Endometrium (tissue), 2 donors: ENCODE data around the gene TSNAXIP1.

Experiments used
- FAIRE-seq: peaks from 2 replicates; lab custom pipeline; 2012; peaks lifted over from hg19 to GRCh38; lab: Jason Lieb, UNC
- donor health status: control.
- donor health status: control.

The TSNAXIP1 gene

GRCh38 chr16:67782567-67783352, 23.9 kb upstream of the TSNAXIP1 start:
- no peak for FAIRE-seq

DNA sequence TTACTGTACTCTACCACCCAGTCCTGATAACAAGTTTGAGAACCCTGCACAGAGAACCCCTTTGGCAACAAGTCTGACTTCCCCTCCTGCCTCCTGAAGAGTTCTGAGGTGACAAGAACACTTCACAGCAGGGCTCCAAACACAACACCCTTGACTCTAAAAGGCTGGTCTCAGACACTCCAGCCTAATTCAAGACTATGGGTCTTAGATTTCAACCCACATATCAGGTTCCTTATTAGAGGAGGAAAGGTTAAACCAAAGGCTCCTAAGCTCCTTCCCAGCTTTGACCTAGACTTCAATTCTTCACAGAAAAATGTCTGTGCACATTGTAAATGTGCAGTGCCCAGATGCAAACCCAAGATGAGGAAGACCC, 23.4 kb upstream of the TSNAXIP1 start:
- FAIRE-seq: no peak

DNA sequence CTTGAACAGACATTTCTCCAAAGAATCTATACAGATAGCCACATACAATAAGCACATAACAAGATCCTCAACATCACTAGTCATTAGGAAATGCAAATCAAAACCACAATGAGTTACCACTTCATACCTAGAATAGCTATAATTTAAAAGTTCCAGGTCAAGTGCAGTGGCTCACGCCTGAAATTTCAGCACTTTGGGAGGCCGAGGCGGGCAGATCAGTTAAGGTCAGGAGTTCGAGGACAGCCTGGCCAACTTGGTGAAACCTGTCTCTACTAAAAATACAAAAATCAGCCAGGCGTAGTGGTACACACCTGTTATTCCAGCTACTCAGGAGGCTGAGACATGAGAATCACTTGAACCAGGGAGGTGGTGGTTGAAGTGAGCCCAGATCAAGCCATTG, 20.2 kb upstream of the TSNAXIP1 start:
- FAIRE-seq: no peak

- FAIRE-seq: no peak
These were observed 16.6 kb upstream of the TSNAXIP1 start for GRCh38 chr16:67790071-67790470.

DNA sequence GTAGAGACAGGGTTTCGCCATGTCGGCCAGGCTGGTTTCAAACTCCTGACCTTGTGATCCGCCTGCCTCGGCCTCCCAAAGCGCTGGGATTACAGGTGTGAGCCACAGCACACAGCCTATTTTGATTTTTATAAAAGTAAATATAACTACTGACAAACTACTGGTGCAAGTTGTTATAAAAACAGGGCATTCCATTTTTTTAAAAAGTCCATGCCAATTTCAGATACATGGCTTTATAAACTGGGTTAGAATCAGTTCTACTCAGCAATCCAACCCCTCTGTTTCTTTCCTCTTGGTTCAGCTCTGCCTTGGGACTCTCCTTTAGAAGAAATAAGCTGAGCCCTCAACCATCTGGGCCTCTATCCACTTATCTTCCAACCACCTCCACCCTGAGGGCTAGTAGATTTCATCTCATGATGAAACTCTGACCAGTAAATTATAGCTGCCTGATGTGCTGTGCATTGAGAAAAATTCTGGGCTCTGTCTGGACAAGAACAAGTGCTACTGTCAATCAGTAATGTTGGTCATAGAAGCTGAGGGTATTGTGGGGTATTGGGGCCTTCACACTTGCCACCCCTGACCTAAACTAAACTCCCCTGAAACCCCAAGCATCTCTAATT, 10.5 kb upstream of the TSNAXIP1 start:
- no peak for FAIRE-seq

DNA sequence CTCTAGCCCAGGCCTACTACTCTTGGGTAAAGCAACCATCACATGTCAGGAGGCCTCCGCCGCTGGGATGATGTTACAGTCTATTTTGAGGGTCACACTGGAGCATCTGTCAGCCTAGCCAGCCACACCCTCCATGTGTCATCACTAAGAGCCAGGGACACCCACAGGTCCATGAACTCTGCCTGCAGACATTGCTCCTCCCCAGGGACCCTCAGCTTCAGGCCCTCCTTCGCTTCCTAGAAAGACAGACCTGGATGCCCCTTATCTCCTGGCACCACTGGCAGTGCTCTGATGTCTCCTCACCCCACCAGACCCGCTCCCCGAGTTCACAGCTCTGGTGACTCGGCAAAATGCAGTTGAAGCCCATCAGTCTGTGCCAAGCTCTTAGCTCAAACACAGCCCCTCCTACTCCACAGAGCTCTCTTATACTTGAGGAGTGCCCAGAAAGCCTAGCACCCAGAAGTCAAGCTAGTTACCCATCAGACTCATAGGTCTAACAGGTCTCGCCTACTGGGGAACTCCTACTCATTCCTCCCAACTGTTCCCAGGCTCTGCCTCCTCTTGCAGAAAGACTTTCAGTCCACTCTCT, 6.3 kb upstream of the TSNAXIP1 start:
- FAIRE-seq: no peak

DNA sequence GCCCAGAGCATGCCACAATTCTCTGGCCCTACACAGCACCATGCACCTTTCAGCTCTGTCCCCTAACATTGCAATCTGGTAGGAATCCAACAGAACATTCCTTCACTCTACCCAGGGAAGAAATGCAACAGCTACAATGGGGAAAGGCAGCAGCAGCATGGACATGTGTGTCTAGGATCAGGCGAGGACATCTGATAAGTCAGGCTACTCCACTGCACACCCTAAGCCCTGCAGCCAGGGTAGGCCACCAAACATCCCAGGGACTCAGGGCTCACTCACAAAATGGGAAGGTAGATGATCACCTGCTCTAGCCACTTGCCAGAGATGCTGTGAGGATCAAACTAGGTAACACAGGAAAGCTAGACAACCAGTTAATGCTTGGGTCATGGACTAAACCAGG, 5.4 kb upstream of the TSNAXIP1 start:
- FAIRE-seq: no peak

DNA sequence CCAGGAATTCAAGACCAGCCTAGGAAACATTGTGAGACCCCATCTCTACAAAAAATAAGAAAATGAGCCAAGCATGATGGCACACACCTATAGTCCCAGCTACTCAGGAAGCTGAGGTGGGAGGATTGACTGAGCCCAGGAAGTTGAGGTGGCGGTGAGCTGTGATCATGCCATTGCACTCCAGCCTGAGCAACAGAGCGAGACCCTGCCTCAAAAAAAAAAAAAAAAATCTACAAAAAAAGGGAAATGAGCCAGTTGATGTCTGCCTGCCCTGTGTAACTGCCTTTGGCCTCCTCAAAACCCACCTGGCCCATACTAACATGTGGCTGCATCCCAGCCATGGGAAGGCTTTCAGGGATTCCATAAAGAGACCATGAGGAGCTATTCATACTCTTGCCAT, 4.8 kb upstream of the TSNAXIP1 start:
- no peak for FAIRE-seq

GRCh38 chr16:67803894-67804293, 2.8 kb upstream of the TSNAXIP1 start:
- FAIRE-seq: no peak

DNA sequence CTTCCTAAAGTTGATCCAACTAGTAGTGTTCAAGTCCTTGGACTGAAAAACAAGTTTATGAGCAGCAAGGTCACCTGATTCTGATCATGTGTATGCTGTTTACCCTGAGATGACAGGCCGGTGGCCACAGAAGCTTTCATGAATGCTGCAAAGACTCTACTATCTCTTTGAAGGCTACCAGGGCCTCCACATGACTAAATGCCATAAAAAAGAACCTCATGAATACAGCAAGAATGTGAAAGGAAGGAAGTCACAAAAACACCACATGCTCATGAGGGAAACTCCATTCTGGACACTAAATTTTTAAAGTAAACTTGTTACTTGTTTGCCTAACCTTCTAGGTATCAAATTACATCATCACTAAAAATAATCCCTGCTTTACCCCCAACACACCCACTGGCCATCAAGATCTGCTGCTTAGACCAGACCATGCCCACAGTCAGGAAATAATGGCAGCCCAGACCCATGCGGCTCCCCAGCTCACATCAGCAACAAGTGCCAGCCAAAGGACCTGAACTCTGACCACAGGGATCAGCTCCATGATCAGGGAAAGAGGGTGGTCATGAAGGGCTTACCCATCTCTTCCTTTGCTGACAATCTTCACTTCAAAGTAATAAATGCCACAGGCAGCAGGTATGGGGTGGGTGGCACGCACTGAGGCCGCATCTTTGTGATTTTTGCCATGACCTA, 1.7 kb upstream of the TSNAXIP1 start:
- no peak for FAIRE-seq

DNA sequence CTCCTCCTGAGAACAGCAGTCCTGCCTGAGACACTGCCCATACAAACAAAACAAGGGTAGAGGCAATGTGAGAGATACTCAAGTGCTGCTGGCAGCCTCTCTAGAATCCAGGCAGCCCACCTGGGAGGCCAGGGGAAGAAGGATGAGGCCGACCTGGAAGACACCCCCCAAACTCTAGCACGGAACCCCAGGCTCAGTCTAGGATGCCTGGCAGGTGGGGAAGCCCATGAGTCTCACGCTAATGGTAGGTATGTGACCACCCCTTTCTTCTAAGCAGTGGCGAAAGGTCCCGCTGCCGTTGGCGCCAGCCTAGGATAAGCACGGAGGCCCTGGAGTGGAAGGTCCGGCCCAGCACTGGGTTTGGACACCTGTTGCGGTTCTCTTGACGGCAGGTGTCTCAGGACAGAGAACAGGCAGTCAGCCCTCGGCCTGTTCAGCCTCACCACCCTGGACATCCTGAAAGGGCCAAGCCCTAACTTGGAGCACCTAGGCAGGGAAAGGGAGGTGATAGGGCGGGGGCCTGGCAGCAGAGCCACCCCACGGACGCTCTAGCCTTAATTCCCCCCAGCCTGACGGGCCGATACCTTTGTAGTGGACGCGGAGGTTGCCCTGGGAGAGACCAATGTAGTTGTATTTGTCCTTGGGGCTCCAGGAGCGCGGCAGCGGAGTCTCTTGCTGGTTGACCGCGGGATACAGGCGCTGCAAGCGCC, 816 bp upstream of the TSNAXIP1 start:
- FAIRE-seq: no peak

- FAIRE-seq: no peak
These were observed 526 bp downstream of the TSNAXIP1 start for GRCh38 chr16:67807148-67807682.

GRCh38 chr16:67811899-67812298, 5.2 kb downstream of the TSNAXIP1 start:
- no peak for FAIRE-seq

DNA sequence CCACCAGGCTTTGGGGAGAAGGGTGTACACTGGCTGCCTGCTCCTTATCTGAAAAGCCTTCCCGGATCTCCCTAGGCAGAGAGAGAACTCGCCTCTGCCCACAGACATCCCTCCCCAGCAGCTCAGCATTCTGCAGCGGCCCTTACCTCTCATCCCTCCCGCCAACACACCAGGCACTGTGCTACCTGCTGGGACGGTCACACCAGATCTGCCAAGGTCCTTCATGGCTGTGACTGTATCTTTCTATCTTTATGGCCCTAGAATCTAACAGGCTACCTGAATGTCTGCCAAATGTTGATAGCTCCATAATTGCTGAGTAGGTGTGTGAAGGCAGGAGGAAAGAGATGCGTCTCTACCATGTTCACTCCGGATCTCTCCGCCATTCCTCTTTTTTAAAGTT, 7.9 kb downstream of the TSNAXIP1 start:
- FAIRE-seq: no peak

DNA sequence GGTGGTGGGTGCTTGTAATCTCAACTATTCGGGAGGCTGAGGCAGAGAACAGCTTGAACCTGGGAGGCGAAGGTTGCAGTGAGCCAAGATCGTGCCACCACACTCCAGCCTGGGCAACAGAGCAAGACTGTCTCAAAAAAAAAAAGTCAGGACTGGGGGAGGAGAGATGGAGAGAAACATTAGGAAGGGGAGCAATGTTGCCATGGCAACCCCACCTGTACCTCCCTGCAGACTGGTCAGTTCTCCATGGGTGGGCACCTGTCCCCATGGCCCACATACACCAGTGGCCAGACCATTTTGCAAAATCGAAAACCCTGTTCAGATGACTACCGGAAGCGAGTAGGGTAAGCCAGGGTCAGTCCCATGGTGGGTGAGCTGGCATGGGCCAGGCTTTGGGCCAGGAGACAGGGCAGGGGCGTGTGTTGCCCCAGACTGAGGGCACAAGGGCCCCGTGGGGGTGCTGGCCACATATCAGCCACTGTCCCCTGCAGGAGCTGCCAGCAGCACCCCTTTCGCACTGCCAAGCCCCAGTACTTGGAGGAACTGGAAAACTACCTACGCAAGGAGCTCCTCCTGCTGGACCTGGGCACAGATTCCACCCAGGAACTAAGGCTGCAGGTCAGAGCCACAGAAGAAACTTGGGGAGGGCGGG, 14.0 kb downstream of the TSNAXIP1 start:
- no peak for FAIRE-seq

DNA sequence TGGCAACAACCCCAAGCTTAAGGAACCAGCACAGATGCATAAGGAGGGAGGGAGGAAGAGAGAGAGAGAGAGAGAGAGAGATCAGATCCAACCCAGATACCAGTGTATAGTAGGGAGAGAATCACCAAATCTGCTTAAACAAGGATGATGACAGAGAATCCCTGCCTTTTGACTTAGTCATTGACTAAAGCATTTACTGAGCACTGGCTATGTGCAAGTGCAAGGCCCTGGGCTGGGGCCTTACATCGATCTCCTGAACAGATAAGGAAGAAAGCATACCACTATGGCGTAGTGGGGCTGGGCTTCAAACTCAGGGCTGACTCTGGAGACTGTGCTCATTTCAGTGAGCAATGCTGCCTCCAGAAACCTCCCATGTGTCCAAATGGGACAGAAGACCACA, 15.8 kb downstream of the TSNAXIP1 start:
- no peak for FAIRE-seq

DNA sequence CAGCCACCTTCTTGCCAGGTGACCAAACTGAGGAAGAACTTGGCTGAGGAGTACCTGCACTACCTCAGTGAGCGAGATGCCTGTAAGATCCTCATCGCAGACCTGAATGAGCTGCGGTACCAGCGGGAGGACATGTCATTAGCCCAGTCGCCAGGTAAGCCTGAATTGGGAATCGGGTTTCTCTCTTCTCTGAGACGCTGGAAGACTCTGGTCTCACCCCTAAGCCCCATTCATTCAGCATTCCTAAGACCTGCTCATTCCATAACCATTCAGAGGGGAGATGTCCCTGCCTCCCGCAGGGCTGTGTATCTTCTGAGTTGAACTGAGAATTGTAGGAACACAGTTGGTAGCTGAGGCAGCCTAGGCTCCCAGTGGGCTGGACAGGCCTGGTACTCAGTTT, 18.4 kb downstream of the TSNAXIP1 start:
- FAIRE-seq: no peak

DNA sequence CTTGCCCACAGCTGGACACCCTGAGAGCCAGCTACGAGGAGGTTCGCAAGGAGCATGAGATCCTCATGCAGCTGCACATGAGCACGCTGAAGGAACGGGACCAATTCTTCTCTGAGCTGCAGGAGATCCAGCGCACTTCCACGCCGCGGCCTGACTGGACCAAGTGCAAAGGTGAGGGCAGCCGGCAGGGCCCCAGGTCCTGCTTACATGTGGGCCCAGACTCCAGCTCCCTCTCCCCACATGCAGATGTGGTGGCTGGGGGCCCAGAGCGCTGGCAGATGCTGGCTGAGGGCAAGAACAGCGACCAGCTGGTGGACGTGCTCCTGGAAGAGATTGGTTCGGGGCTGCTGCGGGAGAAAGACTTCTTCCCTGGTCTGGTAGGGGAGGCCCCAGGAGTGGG, 19.2 kb downstream of the TSNAXIP1 start:
- FAIRE-seq: no peak

DNA sequence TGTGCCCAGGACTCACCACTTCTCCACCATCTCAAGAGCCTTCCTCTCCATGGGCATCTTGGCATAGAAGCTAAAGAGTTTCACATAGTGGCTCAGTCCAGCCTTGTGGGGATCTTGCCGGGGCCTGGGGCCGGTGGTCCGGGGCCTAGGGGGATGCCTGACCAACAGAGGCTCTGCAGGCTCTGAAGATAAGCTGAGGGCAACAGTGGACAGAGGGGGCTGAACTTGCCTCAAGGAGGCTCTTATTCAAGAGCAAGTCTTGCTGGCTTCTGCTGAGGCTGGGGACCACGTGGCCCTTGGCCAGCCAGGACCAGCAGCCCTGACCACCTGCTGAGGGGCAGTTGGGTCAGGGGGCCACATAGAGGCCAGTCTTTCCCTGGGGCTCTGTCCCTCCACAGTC, 22.0 kb downstream of the TSNAXIP1 start:
- no peak for FAIRE-seq

DNA sequence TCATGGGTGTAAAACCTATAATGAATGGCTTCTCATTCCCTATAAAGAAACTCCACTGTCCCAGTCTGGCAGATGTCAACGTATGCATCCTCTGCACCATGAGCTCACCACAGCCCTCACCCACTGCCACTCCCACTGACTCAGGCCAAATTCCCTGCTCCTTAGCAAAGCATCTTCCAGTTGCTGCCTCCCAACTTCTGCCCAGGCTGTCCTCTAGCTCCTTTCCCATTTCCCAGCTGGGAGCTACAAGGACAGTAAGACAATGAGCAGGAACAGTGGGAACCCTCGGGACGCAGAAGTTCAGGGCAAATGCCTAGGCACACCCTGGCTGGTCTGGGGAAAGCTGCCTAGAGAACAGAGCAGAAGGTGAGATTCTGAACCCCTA, 26.3 kb downstream of the TSNAXIP1 start:
- no peak for FAIRE-seq

- no peak for FAIRE-seq
These were observed 26.9 kb downstream of the TSNAXIP1 start for GRCh38 chr16:67833415-67834241.
